ENCODE data around the gene ABHD8.

DNA sequence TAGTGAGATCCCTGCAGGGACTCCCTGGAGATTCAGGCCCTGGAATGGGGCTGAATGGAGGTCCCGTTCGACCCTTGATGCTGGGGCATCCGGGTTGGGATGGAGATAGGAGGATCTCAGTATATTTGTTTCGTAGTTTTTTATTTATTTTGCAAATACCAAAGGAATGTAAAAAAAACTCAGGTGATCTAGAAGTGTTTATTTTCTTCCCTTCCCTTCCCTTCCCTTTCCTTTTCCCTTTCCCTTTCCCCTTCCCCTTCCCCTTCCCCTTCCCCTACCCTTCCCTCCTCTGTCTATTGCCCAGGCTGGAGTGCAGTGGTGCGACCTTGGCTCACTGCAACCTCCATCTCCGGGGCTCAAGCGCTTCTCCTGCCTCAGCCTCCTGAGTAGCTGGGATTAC lies 38.6 kb upstream of the ABHD8 start:
- TF ChIP-seq, protein P1, sequence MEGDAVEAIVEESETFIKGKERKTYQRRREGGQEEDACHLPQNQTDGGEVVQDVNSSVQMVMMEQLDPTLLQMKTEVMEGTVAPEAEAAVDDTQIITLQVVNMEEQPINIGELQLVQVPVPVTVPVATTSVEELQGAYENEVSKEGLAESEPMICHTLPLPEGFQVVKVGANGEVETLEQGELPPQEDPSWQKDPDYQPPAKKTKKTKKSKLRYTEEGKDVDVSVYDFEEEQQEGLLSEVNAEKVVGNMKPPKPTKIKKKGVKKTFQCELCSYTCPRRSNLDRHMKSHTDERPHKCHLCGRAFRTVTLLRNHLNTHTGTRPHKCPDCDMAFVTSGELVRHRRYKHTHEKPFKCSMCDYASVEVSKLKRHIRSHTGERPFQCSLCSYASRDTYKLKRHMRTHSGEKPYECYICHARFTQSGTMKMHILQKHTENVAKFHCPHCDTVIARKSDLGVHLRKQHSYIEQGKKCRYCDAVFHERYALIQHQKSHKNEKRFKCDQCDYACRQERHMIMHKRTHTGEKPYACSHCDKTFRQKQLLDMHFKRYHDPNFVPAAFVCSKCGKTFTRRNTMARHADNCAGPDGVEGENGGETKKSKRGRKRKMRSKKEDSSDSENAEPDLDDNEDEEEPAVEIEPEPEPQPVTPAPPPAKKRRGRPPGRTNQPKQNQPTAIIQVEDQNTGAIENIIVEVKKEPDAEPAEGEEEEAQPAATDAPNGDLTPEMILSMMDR (IDR thresholded peaks at IDR 0.05; ENCODE audit: low read length), result no peak
- TF ChIP-seq EZH2phosphoT487 (IDR thresholded peaks at IDR 0.05; ENCODE audit: low read length) (no peak), EZH2 (optimal IDR thresholded peaks at IDR 0.05; ENCODE audit: low read depth, low read length) (no peak)
